Skeletal muscle tissue (tissue), 4 donors: ENCODE measurements around the gene GAS6. TPM values are rescaled to one million over a fixed set of nuclear protein-coding genes. Genes with fewer than 3 reads are reported as not detected.

Source experiments
- H3K27ac ChIP-seq: one replicate; pipeline ENCODE4 v1.7.0; 2013; ENCODE audit warnings: mild to moderate bottlenecking, low read depth, low read length, inconsistent platforms
- H3K27me3 ChIP-seq, 3 donors: one replicate each; pipeline ENCODE4 v1.7.0; 2013; ENCODE audit warnings: low read length in 3 of 3; ENCODE audit not compliant: control insufficient read depth in 3 of 3, insufficient read depth in 3 of 3
- H3K36me3 ChIP-seq, 3 donors: one replicate each; pipeline ENCODE4 v1.7.0; 2013; ENCODE audit warnings: low read length in 3 of 3; ENCODE audit not compliant: control insufficient read depth in 3 of 3, insufficient read depth in 3 of 3
- H3K4me1 ChIP-seq, 3 donors: one replicate each; pipeline ENCODE4 v1.7.0; 2013; ENCODE audit warnings: low read length in 3 of 3, mild to moderate bottlenecking in 3 of 3; ENCODE audit not compliant: control insufficient read depth in 3 of 3, insufficient read depth in 3 of 3
- H3K4me3 ChIP-seq, 3 donors: one replicate each; pipeline ENCODE4 v1.7.0; 2013; ENCODE audit warnings: low read length in 3 of 3
- H3K9ac ChIP-seq, 3 donors: one replicate each; pipeline ENCODE4 v1.7.0; 2013; ENCODE audit warnings: low read length in 3 of 3, mild to moderate bottlenecking in 3 of 3, moderate library complexity in 2 of 3, low read depth in 1 of 3
- H3K9me3 ChIP-seq, 3 donors: one replicate each; pipeline ENCODE4 v1.7.0; 2013; ENCODE audit warnings: low read length in 3 of 3; ENCODE audit not compliant: control insufficient read depth in 3 of 3
- total RNA-seq: library from RNA; depleted of rRNA; stranded (reverse); fragments of >200 nt; gene quantifications from one replicate; pipeline ENCODE4 v1.2.3, GENCODE V29; 2014
- donor health status: Osteomylitis.

The GAS6 gene
- total RNA-seq, 1 donor from 2014 or later = 25.1 TPM

GRCh38 chr13:113881614-113882266 lies 17.9 kb upstream of the GAS6 start:
- Histone ChIP-seq H3K27ac (peak overlapping the region; percentile 65), H3K4me1 (peaks cover 35 to 49% (median 36%) of the 10 kb centered on the region in 3 donors), H3K36me3 (no peaks in the 10 kb centered on the region), H3K4me3 (peak overlapping the region in 1 of 3 donors; percentile 14), H3K9ac (peak overlapping the region in 2 of 3 donors; percentile 20 to 62), H3K27me3 (no peaks in the 10 kb centered on the region), H3K9me3 (no peaks in the 10 kb centered on the region)

DNA sequence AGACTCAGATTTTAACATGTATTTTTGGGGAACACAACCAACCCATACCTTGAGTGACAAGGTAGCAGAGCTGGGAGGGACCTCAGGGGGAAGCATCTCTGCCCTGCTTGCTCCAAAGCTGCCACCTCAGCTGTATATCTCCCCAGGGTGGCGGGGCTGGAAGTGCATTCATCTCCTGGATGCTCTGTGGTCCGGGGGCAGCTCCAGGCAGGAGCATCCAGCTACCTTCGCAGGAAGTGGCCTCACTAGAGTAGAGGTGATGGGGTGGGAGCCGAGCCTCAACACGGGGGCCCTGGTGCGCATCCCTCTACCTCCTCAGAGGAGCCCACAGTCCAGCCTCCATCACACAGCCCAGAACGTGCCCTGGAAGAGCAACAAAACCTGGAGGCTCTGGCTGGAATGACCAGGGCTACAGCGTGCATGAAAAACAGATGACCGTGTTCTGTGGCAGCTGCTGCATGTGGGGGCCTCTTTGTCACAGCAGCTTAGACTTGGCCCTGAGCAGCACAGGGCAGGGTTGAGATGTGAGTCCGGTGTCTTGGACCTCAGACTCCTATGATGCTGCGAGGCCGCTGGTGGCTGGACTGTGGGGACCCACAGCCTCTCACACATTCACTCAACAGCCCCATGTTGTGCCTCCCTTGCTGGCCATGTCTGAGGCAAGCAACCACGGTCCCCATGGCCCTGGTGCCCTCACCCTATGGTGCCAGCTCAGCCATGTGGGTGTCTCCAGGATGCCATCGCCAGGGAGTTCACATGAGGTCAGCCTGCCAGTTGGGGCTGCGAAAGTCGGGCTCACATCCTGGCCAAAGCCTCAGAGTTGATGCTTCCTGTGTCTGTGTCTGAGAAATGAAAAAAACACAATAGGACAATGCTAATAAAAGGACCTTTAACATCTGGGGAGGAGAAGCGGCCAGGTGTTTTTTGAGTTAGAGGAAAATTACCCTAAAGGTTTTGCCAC lies 17.1 kb upstream of the GAS6 start:
- peak overlapping the region; percentile 65 for H3K27ac ChIP-seq
- H3K36me3 ChIP-seq = no peaks in the 10 kb centered on the region
- H3K4me3 ChIP-seq = peak overlapping the region in 1 of 3 donors; percentile 54
- no peaks in the 10 kb centered on the region for H3K27me3 ChIP-seq
- peaks cover 35 to 49% (median 36%) of the 10 kb centered on the region in 3 donors for H3K4me1 ChIP-seq
- H3K9me3 ChIP-seq = no peaks in the 10 kb centered on the region
- H3K9ac ChIP-seq = peak overlapping the region in 2 of 3 donors; percentile 20 to 40

- H3K36me3 ChIP-seq = no peaks in the 10 kb centered on the region
- no peaks in the 10 kb centered on the region for H3K27me3 ChIP-seq
- H3K9ac ChIP-seq = peak overlapping the region in 1 of 3 donors; percentile 40
- peak overlapping the region in 1 of 3 donors; percentile 31 for H3K4me3 ChIP-seq
- peaks cover 35 to 49% (median 36%) of the 10 kb centered on the region in 3 donors for H3K4me1 ChIP-seq
- no peaks in the 10 kb centered on the region for H3K9me3 ChIP-seq
- H3K27ac ChIP-seq = peak overlapping the region; percentile 75
These were observed 15.9 kb upstream of the GAS6 start for GRCh38 chr13:113879494-113880360.

- peaks cover 35 to 49% (median 36%) of the 10 kb centered on the region in 3 donors for H3K4me1 ChIP-seq
These were observed 15.1 kb upstream of the GAS6 start for GRCh38 chr13:113879017-113879416.

DNA sequence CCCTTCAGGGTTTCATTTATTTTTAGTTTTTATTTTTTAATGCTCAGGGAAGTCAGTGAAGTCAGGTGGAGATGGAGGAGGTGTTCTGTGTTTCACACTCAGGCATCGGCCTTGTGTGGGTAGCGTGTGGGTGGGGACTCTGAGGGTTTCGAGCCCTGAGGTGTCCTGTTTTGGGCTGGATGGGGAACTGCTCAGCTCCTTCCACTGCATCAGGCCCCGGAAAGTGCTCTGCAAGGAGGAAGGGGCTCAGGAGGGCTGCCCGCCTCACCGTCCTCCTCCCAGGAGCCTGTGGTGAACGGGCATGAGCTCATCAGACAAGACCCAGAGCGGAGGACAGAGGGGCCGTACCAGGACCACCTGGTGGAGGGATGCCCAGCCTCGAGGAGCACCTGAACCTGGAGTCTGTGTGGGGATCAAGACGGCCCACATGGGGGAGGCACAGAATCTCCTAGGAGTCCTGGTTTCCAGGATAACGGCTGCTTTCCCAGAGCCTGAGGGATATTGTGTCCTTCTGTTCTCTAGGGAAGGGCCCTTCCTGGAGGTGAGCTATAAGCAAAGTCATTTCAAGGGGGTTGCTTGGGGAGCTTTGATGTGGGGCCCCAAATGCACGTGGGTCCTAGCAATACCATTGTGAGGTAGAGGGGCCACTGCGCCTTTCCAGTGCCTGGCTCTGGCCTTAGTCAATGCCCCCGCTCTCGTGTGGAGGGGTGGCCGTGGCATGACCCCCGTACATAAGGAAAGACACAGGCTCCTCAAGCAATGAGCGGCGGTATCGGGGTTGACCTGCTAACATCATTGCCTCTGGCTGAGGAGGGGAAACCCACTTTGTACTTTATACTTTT lies 13.5 kb upstream of the GAS6 start:
- no peak overlapping the region for H3K27ac ChIP-seq
- no peaks in the 10 kb centered on the region for H3K36me3 ChIP-seq
- H3K27me3 ChIP-seq = peaks cover 0 to 5% (median 0%) of the 10 kb centered on the region in 3 donors
- no peaks in the 10 kb centered on the region for H3K9me3 ChIP-seq
- H3K4me3 ChIP-seq = no peak overlapping the region
- peaks cover 35 to 38% (median 35%) of the 10 kb centered on the region in 3 donors for H3K4me1 ChIP-seq
- H3K9ac ChIP-seq = no peak overlapping the region

More at GRCh38 chr13:113879017-113879416, 15.1 kb upstream of the GAS6 start:
- H3K27me3 ChIP-seq = peaks cover 0 to 4% (median 0%) of the 10 kb centered on the region in 3 donors
- peak overlapping the region in 2 of 3 donors; percentile 0 to 47 for H3K9ac ChIP-seq
- no peaks in the 10 kb centered on the region for H3K9me3 ChIP-seq
- peak overlapping the region in 2 of 3 donors; percentile 17 to 30 for H3K4me3 ChIP-seq
- H3K27ac ChIP-seq = peak overlapping the region; percentile 75
- H3K36me3 ChIP-seq = no peaks in the 10 kb centered on the region

GRCh38 chr13:113876346-113877148 lies 12.7 kb upstream of the GAS6 start:
- H3K27me3 ChIP-seq = peaks cover 0 to 5% (median 0%) of the 10 kb centered on the region in 3 donors
- H3K36me3 ChIP-seq = no peaks in the 10 kb centered on the region
- no peak overlapping the region for H3K4me3 ChIP-seq
- peaks cover 26 to 30% (median 27%) of the 10 kb centered on the region in 3 donors for H3K4me1 ChIP-seq
- no peak overlapping the region for H3K27ac ChIP-seq
- no peaks in the 10 kb centered on the region for H3K9me3 ChIP-seq
- H3K9ac ChIP-seq = no peak overlapping the region

DNA sequence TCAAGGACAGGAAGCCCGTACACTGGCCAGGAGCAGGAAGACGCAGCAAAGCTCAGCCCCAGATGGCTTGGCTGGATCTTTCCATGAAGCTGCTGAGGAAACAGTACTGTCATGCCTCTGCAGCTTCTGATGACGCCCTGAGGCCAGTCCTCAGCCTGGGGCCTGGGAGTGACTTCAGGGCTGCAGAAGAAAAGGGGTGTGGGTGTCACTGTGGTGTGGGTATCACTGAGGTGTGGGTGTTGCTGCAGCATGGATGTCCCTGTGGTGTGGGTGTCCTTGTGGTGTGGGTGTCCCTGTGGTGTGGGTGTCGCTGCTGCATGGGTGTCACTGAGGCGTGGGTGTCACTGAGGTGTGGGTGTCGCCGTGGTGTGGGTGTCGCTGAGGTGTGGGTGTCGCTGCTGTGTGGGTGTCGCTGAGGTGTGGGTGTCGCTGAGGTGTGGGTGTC lies 12.0 kb upstream of the GAS6 start:
- H3K4me1 ChIP-seq = peaks cover 20 to 23% (median 20%) of the 10 kb centered on the region in 3 donors
- peaks cover 0 to 5% (median 0%) of the 10 kb centered on the region in 3 donors for H3K27me3 ChIP-seq
- H3K9me3 ChIP-seq = no peaks in the 10 kb centered on the region
- no peak overlapping the region for H3K27ac ChIP-seq
- H3K9ac ChIP-seq = no peak overlapping the region
- no peaks in the 10 kb centered on the region for H3K36me3 ChIP-seq
- H3K4me3 ChIP-seq = no peak overlapping the region

- Histone ChIP-seq H3K4me3 (no peak overlapping the region), H3K36me3 (no peaks in the 10 kb centered on the region), H3K4me1 (peaks cover 15 to 19% (median 16%) of the 10 kb centered on the region in 3 donors), H3K27ac (no peak overlapping the region), H3K9ac (no peak overlapping the region), H3K27me3 (peaks cover 0 to 5% (median 0%) of the 10 kb centered on the region in 3 donors), H3K9me3 (no peaks in the 10 kb centered on the region)
These were observed 11.5 kb upstream of the GAS6 start for GRCh38 chr13:113875429-113875815.
